ENCODE measurements around the gene LBR. TPM values are rescaled to one million over a fixed set of nuclear protein-coding genes. Genes with fewer than 3 reads are reported as not detected.

LBR gene
- total RNA-seq, 1 experiment from 2014 or later, result 60.9 TPM

- H3K27ac ChIP-seq (ENCODE audit: insufficient read length, low read depth, low read length), result no peak overlapping the region
- no peaks in the 10 kb centered on the region for H3K9me3 ChIP-seq (ENCODE audit: control insufficient read depth, low read depth, low read length)
- TF ChIP-seq CTCF (conservative IDR thresholded peaks at IDR 0.05), result no peak
- no peak overlapping the region for H3K4ac ChIP-seq (ENCODE audit: low read depth, low read length)
- H3K79me2 ChIP-seq (ENCODE audit: insufficient read depth, low read length), result no peaks in the 10 kb centered on the region
- no peak overlapping the region for H2AK5ac ChIP-seq (ENCODE audit: insufficient read length, low read length)
- H2BK5ac ChIP-seq (ENCODE audit: insufficient read length, low read length), result no peak overlapping the region
- H2BK120ac ChIP-seq (ENCODE audit: low read depth, low read length, poor library complexity, severe bottlenecking), result no peak overlapping the region
- H2AFZ ChIP-seq (ENCODE audit: low read length), result no peak overlapping the region
- peak; percentile 25 for DNase-seq
- no peak overlapping the region for H4K91ac ChIP-seq (ENCODE audit: insufficient read length, low read depth, low read length)
- H3K79me1 ChIP-seq (ENCODE audit: insufficient read depth, low read depth, low read length, poor library complexity, severe bottlenecking), result no peaks in the 10 kb centered on the region
- Mint-ChIP-seq H3K9me3 (no peaks in the 10 kb centered on the region; a peak in 1 of 5 replicates), H3K4me3 (no peak overlapping the region), H3K36me3 (ENCODE audit: insufficient read depth in 1 of 3, low read depth in 3 of 3) (no peaks in the 10 kb centered on the region), H3K27ac (no peak overlapping the region), H3K27me3 (ENCODE audit: low read depth) (peaks cover 17% of the 10 kb centered on the region), H3K4me1 (peaks cover 11 to 14% of the 10 kb centered on the region in 2 experiments)
- no peak overlapping the region for H3K9ac ChIP-seq (ENCODE audit: extremely low read depth, insufficient read length, low read length)
- no peak overlapping the region for H2BK15ac ChIP-seq (ENCODE audit: low read depth, low read length)
- H3T11ph ChIP-seq (ENCODE audit: low read length), result no peak overlapping the region
- H3K56ac ChIP-seq (ENCODE audit: insufficient read length, low read depth, low read length), result no peak overlapping the region
- no peak overlapping the region for H2BK20ac ChIP-seq (ENCODE audit: low read depth, low read length, poor library complexity, severe bottlenecking)
- H3K23ac ChIP-seq (ENCODE audit: insufficient read length, low read depth, low read length), result no peak overlapping the region
- H4K20me1 ChIP-seq (ENCODE audit: control insufficient read depth, insufficient read depth, insufficient read length), result no peaks in the 10 kb centered on the region
- no CpG with 5 or more reads among the region's 29 CpGs for WGBS (ENCODE audit: extremely low coverage, insufficient read length, low lambda C conversion rate)
- H3K4me1 ChIP-seq (ENCODE audit: insufficient read depth, low read length), result no peaks in the 10 kb centered on the region
- no peak overlapping the region for H2BK12ac ChIP-seq (ENCODE audit: insufficient read length, low read depth, low read length)
- no peaks in the 10 kb centered on the region for H3K27me3 ChIP-seq (ENCODE audit: insufficient read depth, low read length)
- H4K5ac ChIP-seq (ENCODE audit: insufficient read length, low read depth, low read length), result no peak overlapping the region
- H4K8ac ChIP-seq (replicated peaks; ENCODE audit: insufficient read length, low read depth, low read length), result no peak overlapping the region
- no peak overlapping the region for H3K4me2 ChIP-seq (ENCODE audit: insufficient read depth, insufficient read length, low read length)
- no peak overlapping the region for H3K18ac ChIP-seq (ENCODE audit: insufficient read length, low read depth, low read length)
- no peak overlapping the region for H3K14ac ChIP-seq (ENCODE audit: insufficient read depth, low read length)
- no peaks in the 10 kb centered on the region for H3K23me2 ChIP-seq (ENCODE audit: insufficient read length, low read depth, low read length, poor library complexity, severe bottlenecking)
Measured at GRCh38 chr1:225471453-225472301, 43.8 kb upstream of the LBR start.
